NT2/D1 (cell line): ENCODE data around the gene DCDC1.

ENCODE experiments used
- DNase-seq: peaks from one replicate; pipeline ENCODE4 v3.0.0-alpha.2; 2011; ENCODE audit warnings: low read depth, low spot score
- H3K27me3 ChIP-seq: 2 replicates; pipeline ENCODE4 v1.6.0; 2011; ENCODE audit warnings: mild to moderate bottlenecking; ENCODE audit not compliant: insufficient read length, insufficient read depth
- H3K36me3 ChIP-seq: 2 replicates; pipeline ENCODE4 v1.6.1; 2011; ENCODE audit warnings: mild to moderate bottlenecking, low read length, mixed read lengths; ENCODE audit not compliant: insufficient read depth, insufficient read length
- H3K4me1 ChIP-seq: 2 replicates; pipeline ENCODE4 v1.5.1; 2011; ENCODE audit not compliant: insufficient read depth, insufficient read length
- H3K4me3 ChIP-seq: 2 replicates; pipeline ENCODE4 v1.5.1; 2011; ENCODE audit warnings: low read depth; ENCODE audit not compliant: insufficient read length
- H3K9ac ChIP-seq: 2 replicates; pipeline ENCODE4 v1.6.0; 2011; ENCODE audit warnings: low read depth; ENCODE audit not compliant: insufficient read length
- H3K9me3 ChIP-seq: 2 replicates; pipeline ENCODE4 v1.5.1; 2011; ENCODE audit warnings: mild to moderate bottlenecking, low read length; ENCODE audit not compliant: insufficient read depth
- SUZ12 ChIP-seq: IDR thresholded peaks from 2 replicates; pipeline ENCODE4 v1.6.1; 2011; ENCODE audit not compliant: insufficient read length, insufficient read depth; ENCODE audit errors: extremely low read depth
- YY1 ChIP-seq: IDR thresholded peaks from 2 replicates; pipeline ENCODE4 v1.6.1; 2011; ENCODE audit not compliant: insufficient read length, insufficient read depth
- ZNF274 ChIP-seq: IDR thresholded peaks from 2 replicates; pipeline ENCODE4 v1.6.1; 2011; ENCODE audit warnings: mild to moderate bottlenecking, low read depth, low read length

The DCDC1 gene

GRCh38 chr11:30938810-30939209 lies 430.7 kb downstream of the DCDC1 start:
- Histone ChIP-seq H3K36me3 (no peaks in the 10 kb centered on the region), H3K9me3 (no peaks in the 10 kb centered on the region), H3K4me3 (no peak overlapping the region), H3K4me1 (no peaks in the 10 kb centered on the region), H3K27me3 (no peaks in the 10 kb centered on the region), H3K9ac (no peak overlapping the region)
- TF ChIP-seq ZNF274: no peak
- TF ChIP-seq SUZ12: no peak
- TF ChIP-seq YY1: no peak
- no peak for DNase-seq

GRCh38 chr11:30938171-30938570 lies 431.4 kb downstream of the DCDC1 start:
- Histone ChIP-seq H3K4me1 (no peaks in the 10 kb centered on the region), H3K36me3 (no peaks in the 10 kb centered on the region), H3K27me3 (no peaks in the 10 kb centered on the region), H3K9me3 (no peaks in the 10 kb centered on the region), H3K9ac (no peak overlapping the region), H3K4me3 (no peak overlapping the region)
- TF ChIP-seq SUZ12 (no peak), YY1 (no peak), ZNF274 (no peak)
- DNase-seq: no peak

- TF ChIP-seq YY1 (no peak), ZNF274 (no peak), SUZ12 (no peak)
- Histone ChIP-seq H3K9ac (no peak overlapping the region), H3K36me3 (no peaks in the 10 kb centered on the region), H3K9me3 (no peaks in the 10 kb centered on the region), H3K4me1 (no peaks in the 10 kb centered on the region), H3K4me3 (no peak overlapping the region), H3K27me3 (no peaks in the 10 kb centered on the region)
- DNase-seq: no peak
Measured at GRCh38 chr11:30936491-30936890, 433.0 kb downstream of the DCDC1 start.

- Histone ChIP-seq H3K9me3 (no peaks in the 10 kb centered on the region), H3K9ac (no peak overlapping the region), H3K4me1 (no peaks in the 10 kb centered on the region), H3K4me3 (no peak overlapping the region), H3K27me3 (no peaks in the 10 kb centered on the region), H3K36me3 (no peaks in the 10 kb centered on the region)
- TF ChIP-seq SUZ12 (no peak), YY1 (no peak), ZNF274 (no peak)
- DNase-seq: no peak
Measured at GRCh38 chr11:30935861-30936260, 433.7 kb downstream of the DCDC1 start.

- Histone ChIP-seq H3K27me3 (no peaks in the 10 kb centered on the region), H3K4me3 (no peak overlapping the region), H3K4me1 (no peaks in the 10 kb centered on the region), H3K36me3 (no peaks in the 10 kb centered on the region), H3K9ac (no peak overlapping the region), H3K9me3 (no peaks in the 10 kb centered on the region)
- TF ChIP-seq SUZ12: no peak
- no peak for DNase-seq
Measured at GRCh38 chr11:30926130-30926529, 443.4 kb downstream of the DCDC1 start.

GRCh38 chr11:30921811-30922210 lies 447.7 kb downstream of the DCDC1 start:
- Histone ChIP-seq H3K36me3 (no peaks in the 10 kb centered on the region), H3K27me3 (no peaks in the 10 kb centered on the region), H3K4me3 (no peak overlapping the region), H3K4me1 (no peaks in the 10 kb centered on the region), H3K9me3 (no peaks in the 10 kb centered on the region), H3K9ac (no peak overlapping the region)
- no peak for DNase-seq
- TF ChIP-seq ZNF274 (no peak), YY1 (no peak), SUZ12 (no peak)

GRCh38 chr11:30919389-30920152 lies 450.0 kb downstream of the DCDC1 start:
- H3K27me3 ChIP-seq: no peaks in the 10 kb centered on the region
- H3K4me1 ChIP-seq: no peaks in the 10 kb centered on the region
- DNase-seq: no peak
- no peak overlapping the region for H3K4me3 ChIP-seq
- H3K9ac ChIP-seq: no peak overlapping the region
- TF ChIP-seq SUZ12 (no peak), ZNF274 (no peak), YY1 (no peak)
- no peaks in the 10 kb centered on the region for H3K36me3 ChIP-seq
- no peaks in the 10 kb centered on the region for H3K9me3 ChIP-seq
